OCI-LY7 (cell line): Measurements from ENCODE around the gene RPH3AL. TPM values are rescaled to one million over a fixed set of nuclear protein-coding genes. Genes with fewer than 3 reads are reported as not detected.

ENCODE experiments used
- BruUV-seq: library from RNA; stranded (reverse); fragments of 400-500 nt; replicated peaks from 2 replicates; lab custom pipeline; 2021; lab: Mats Ljungman, UMichigan
- CTCF ChIA-PET: fragments of 300-600 bp; sonication (Branson Sonifier 250); formaldehyde crosslinking; loops from one replicate; lab custom pipeline; 2022; ENCODE audit warnings: antibody characterized with exemption; ENCODE audit not compliant: unreplicated experiment; lab: Charles Lee
- POLR2A ChIA-PET: fragments of 300-600 bp; sonication (Branson Sonifier 250); formaldehyde crosslinking; loops from one replicate; lab custom pipeline; 2022; ENCODE audit warnings: antibody characterized with exemption; lab: Charles Lee
- DNase-seq: peaks from one replicate; pipeline ENCODE4 v3.0.0-alpha.2; 2015; ENCODE audit warnings: low spot score
- H2AFZ ChIP-seq: fragments of 200-600 bp; sonication (generic), shearing (Covaris generic); 2 replicates; pipeline ENCODE4 v1.6.1; 2014; ENCODE audit warnings: mild to moderate bottlenecking, antibody characterized with exemption, low read length, moderate library complexity
- H3K27ac ChIP-seq: fragments of 200-600 bp; sonication (generic); 2 replicates; pipeline ENCODE4 v1.5.1; 2014; ENCODE audit warnings: mixed run types, low read depth, mild to moderate bottlenecking, moderate library complexity, low read length, inconsistent platforms; ENCODE audit not compliant: poor library complexity, severe bottlenecking
- H3K36me3 ChIP-seq: fragments of 200-600 bp; sonication (generic); 2 replicates; pipeline ENCODE4 v1.6.1; 2014; ENCODE audit warnings: mild to moderate bottlenecking, antibody characterized with exemption, low read length, moderate library complexity, mixed read lengths; ENCODE audit not compliant: insufficient read depth
- H3K4me1 ChIP-seq: fragments of 200-600 bp; sonication (generic); 2 replicates; pipeline ENCODE4 v1.5.1; 2014; ENCODE audit warnings: mild to moderate bottlenecking, low read length; ENCODE audit not compliant: insufficient read depth, poor library complexity, severe bottlenecking
- H3K4me2 ChIP-seq: fragments of 200-600 bp; sonication (generic); 2 replicates; pipeline ENCODE4 v1.6.1; 2014; ENCODE audit warnings: mild to moderate bottlenecking, low read length
- H3K4me3 ChIP-seq: fragments of 200-600 bp; sonication (generic); 2 replicates; pipeline ENCODE4 v1.5.1; 2014; ENCODE audit warnings: mild to moderate bottlenecking, low read depth, low read length; ENCODE audit not compliant: poor library complexity, severe bottlenecking
- H3K79me2 ChIP-seq: fragments of 200-600 bp; sonication (generic); 2 replicates; pipeline ENCODE4 v1.6.1; 2016; ENCODE audit warnings: low read depth, mild to moderate bottlenecking, low read length, moderate library complexity, mixed read lengths; ENCODE audit not compliant: insufficient read depth
- H3K9me2 ChIP-seq: fragments of 200-600 bp; sonication (generic); 2 replicates; pipeline ENCODE4 v1.6.1; 2016; ENCODE audit warnings: mild to moderate bottlenecking, low read length, mixed read lengths; ENCODE audit not compliant: insufficient read depth
- H3K9me3 ChIP-seq: fragments of 200-600 bp; sonication (generic); 2 replicates; pipeline ENCODE4 v1.6.1; 2014; ENCODE audit warnings: mild to moderate bottlenecking, mixed run types, low read length, mixed read lengths
- H4K20me1 ChIP-seq: fragments of 200-600 bp; sonication (generic); 2 replicates; pipeline ENCODE4 v1.6.1; 2014; ENCODE audit warnings: mild to moderate bottlenecking, antibody characterized with exemption, low read length, moderate library complexity, mixed read lengths; ENCODE audit not compliant: insufficient read depth
- CTCF ChIP-seq: fragments of 200-600 bp; sonication (generic); conservative IDR thresholded peaks from 2 replicates; pipeline ENCODE4 v1.5.1; 2014; ENCODE audit warnings: mild to moderate bottlenecking, antibody characterized with exemption, low read length, moderate library complexity, mixed read lengths
- EZH2phosphoT487 ChIP-seq: fragments of 200-600 bp; sonication (generic); IDR thresholded peaks from 2 replicates; pipeline ENCODE4 v1.6.1; 2018; ENCODE audit warnings: low read depth, borderline replicate concordance, mild to moderate bottlenecking, mixed run types, antibody characterized with exemption, low read length, moderate library complexity, mixed read lengths
- intact Hi-C: fragments of 100-400 bp; cut with micrococcal nuclease; formaldehyde crosslinking; loops from one replicate; pipeline ENCODE4 v1.10.0; 2022; ENCODE audit not compliant: unreplicated experiment
- total RNA-seq, 2 experiments: library from RNA; depleted of rRNA in 1 of 2; stranded (reverse); fragments of >200 nt in 1 of 2; shearing (Covaris generic) in 1 of 2; gene quantifications; 2 replicates each; pipeline ENCODE4 v1.2.3, GENCODE V29; 2014 to 2022

Gene RPH3AL
- total RNA-seq, 2 experiments from 2014 or later: 1.0 to 2.2 TPM

- TF ChIP-seq CTCF (no peak), EZH2phosphoT487 (no peak)
- POLR2A ChIA-PET: no interaction called here
- Histone ChIP-seq H3K4me2 (no peak overlapping the region), H3K79me2 (no peaks in the 10 kb centered on the region), H3K9me3 (no peaks in the 10 kb centered on the region), H4K20me1 (no peaks in the 10 kb centered on the region), H3K36me3 (no peaks in the 10 kb centered on the region), H3K4me1 (no peaks in the 10 kb centered on the region), H2AFZ (no peak overlapping the region), H3K27ac (no peak overlapping the region), H3K4me3 (no peak overlapping the region), H3K9me2 (no peaks in the 10 kb centered on the region)
- CTCF ChIA-PET: interaction anchor here (0.6 kb wide), 1 partner anchor 536 kb away, joined by 3 read pairs; no protein-coding TSS in a partner anchor
- no peak for DNase-seq
- BruUV-seq: no TSS peak
- intact Hi-C loops: no loop called here
Measured at GRCh38 chr17:336110-337021, 16.2 kb downstream of the RPH3AL start.

DNA sequence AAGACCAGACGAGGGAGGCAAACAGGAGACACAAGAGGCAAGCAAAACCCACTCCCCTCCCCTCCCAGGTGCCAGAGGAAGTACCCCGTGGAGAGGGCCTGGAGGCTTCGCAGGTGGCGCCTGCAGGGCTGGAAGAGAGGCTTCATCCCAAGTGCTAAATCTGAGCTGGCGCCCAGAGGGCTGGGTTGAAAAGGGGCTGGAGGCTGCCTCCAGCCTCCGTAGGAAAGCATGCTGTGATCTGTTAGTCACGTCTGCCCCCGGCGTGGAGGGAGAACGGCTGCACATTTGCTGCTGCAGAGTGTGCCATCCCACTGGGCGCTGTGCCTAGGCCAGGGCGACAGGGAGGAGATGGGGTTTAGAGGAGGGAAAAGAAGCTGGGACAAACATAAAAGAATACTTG lies 16.9 kb downstream of the RPH3AL start:
- Histone ChIP-seq H3K4me1 (no peaks in the 10 kb centered on the region), H2AFZ (no peak overlapping the region), H3K9me2 (no peaks in the 10 kb centered on the region), H3K4me3 (no peak overlapping the region), H3K27ac (no peak overlapping the region), H3K9me3 (no peaks in the 10 kb centered on the region), H3K4me2 (no peak overlapping the region), H3K36me3 (no peaks in the 10 kb centered on the region), H3K79me2 (no peaks in the 10 kb centered on the region), H4K20me1 (no peaks in the 10 kb centered on the region)
- ChIA-PET POLR2A (no interaction called here), CTCF (no interaction called here)
- intact Hi-C loops: no loop called here
- DNase-seq: no peak
- no TSS peak for BruUV-seq
- TF ChIP-seq EZH2phosphoT487 (no peak), CTCF (no peak)

- POLR2A ChIA-PET: no interaction called here
- DNase-seq: no peak
- Histone ChIP-seq H2AFZ (no peak overlapping the region), H3K9me2 (no peaks in the 10 kb centered on the region), H4K20me1 (no peaks in the 10 kb centered on the region), H3K4me3 (no peak overlapping the region), H3K36me3 (no peaks in the 10 kb centered on the region), H3K4me1 (no peaks in the 10 kb centered on the region), H3K79me2 (no peaks in the 10 kb centered on the region), H3K9me3 (no peaks in the 10 kb centered on the region), H3K27ac (no peak overlapping the region), H3K4me2 (no peak overlapping the region)
- CTCF ChIA-PET: no interaction called here
- TF ChIP-seq EZH2phosphoT487 (no peak), CTCF (no peak)
- BruUV-seq: no TSS peak
- intact Hi-C loops: no loop called here
Measured at GRCh38 chr17:334974-335481, 17.6 kb downstream of the RPH3AL start.
